Heart left ventricle (tissue), 13 donors: Measurements from ENCODE around the gene HDAC5.

Experiments
- CTCF ChIP-seq, 12 donors: fragments of 200-600 bp; sonication (generic) in 4 of 12; IDR thresholded peaks; one replicate each; pipeline versions ENCODE4 v1.5.0 to v1.8.0; 2018 to 2022; ENCODE audit warnings: antibody characterized with exemption in 12 of 12, mild to moderate bottlenecking in 5 of 12
- POLR2A ChIP-seq, 2 donors: fragments of 450-650 bp; IDR thresholded peaks; one replicate each; pipeline ENCODE4 v1.6.1; 2017; ENCODE audit warnings: antibody characterized with exemption in 2 of 2, mild to moderate bottlenecking in 2 of 2, moderate library complexity in 2 of 2
- donor health status: ischemic (EF 13 %, LVEDD 7.1; RV severe dilation, severe dysfunction).
- donor health status: DM: no; HTN: yes; CAD: no.
- donor health status: DM: no; HTN: no; CAD: no.
- donor health status: ischemic (EF 25% LVEDD 6.9; RV normal size, moderate dysfunction).
- donor health status: ischemic (EF 25% LVEDD 5.7; RV mildly dilated, moderate dysfunction).
- donor health status: ischemic (EF 35%, LVEDD 5.7; RV mildly dilated, moderate dysfunction).
- donor health status: nonischemic (EF 11% LVEDD 7.7; RV severe dilation, severe dysfunction).
- donor health status: DM: yes; HTN: yes; CAD: no.
- donor health status: PGD.
- donor health status: ischemic (EF 29% LVEDD 5.4; RV normal size, mild dysfunction).
- donor health status: nonischemic (EF 23%, LVEDD 6.1; RV moderate dilation, normal function).

- TF ChIP-seq POLR2A (IDR thresholded peaks at IDR 0.05) (no peak), CTCF (IDR thresholded peaks at IDR 0.05) (no peak)
Observed at GRCh38 chr17:44084921-44085320, 38.5 kb downstream of the HDAC5 start.
